ENCODE results near the gene CNTNAP2. TPM values are rescaled to one million over a fixed set of nuclear protein-coding genes. Genes with fewer than 3 reads are reported as not detected.

The CNTNAP2 gene
- total RNA-seq, 4 donors from 2014 or later, result 0.29 to 0.88 (median 0.33) TPM; not detected in 1

DNA sequence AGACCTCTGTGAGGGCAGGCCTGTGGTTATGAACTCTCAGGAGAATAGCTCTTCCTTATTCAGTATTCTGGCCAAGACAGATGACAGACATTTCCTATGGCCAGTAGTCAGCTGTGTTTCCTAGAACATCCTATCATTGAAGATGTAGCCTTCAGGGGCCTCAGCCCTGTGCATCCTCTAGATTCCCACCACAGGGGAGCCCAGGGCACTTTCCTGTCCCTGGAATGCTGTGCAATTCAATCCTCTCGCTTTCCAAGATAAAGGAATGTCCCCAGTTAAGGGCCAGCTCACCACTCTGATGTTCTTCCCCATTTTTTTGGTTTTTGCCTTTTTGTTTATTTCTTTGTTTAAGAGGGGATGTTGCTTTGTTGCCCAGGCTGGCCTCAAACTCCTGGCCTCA, 1895.2 kb downstream of the CNTNAP2 start:
- TF ChIP-seq POLR2A (IDR thresholded peaks at IDR 0.05), result no peak
- TF ChIP-seq, protein P1, sequence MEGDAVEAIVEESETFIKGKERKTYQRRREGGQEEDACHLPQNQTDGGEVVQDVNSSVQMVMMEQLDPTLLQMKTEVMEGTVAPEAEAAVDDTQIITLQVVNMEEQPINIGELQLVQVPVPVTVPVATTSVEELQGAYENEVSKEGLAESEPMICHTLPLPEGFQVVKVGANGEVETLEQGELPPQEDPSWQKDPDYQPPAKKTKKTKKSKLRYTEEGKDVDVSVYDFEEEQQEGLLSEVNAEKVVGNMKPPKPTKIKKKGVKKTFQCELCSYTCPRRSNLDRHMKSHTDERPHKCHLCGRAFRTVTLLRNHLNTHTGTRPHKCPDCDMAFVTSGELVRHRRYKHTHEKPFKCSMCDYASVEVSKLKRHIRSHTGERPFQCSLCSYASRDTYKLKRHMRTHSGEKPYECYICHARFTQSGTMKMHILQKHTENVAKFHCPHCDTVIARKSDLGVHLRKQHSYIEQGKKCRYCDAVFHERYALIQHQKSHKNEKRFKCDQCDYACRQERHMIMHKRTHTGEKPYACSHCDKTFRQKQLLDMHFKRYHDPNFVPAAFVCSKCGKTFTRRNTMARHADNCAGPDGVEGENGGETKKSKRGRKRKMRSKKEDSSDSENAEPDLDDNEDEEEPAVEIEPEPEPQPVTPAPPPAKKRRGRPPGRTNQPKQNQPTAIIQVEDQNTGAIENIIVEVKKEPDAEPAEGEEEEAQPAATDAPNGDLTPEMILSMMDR (IDR thresholded peaks at IDR 0.05), result no peak
- Histone ChIP-seq H3K27ac (no peak overlapping the region), H3K4me3 (replicated peaks in 1 of 3) (no peak overlapping the region), H3K9me3 (no peaks in the 10 kb centered on the region), H3K27me3 (no peaks in the 10 kb centered on the region), H3K4me1 (peaks cover 8 to 13% of the 10 kb centered on the region in 2 donors), H3K36me3 (no peaks in the 10 kb centered on the region)
- intact Hi-C loops (cut with DNase I), result no loop called here
- DNase-seq, result no peak
- 88 to 90% methylated on average over 1 of the region's 1 CpG for WGBS, 2 donors

DNA sequence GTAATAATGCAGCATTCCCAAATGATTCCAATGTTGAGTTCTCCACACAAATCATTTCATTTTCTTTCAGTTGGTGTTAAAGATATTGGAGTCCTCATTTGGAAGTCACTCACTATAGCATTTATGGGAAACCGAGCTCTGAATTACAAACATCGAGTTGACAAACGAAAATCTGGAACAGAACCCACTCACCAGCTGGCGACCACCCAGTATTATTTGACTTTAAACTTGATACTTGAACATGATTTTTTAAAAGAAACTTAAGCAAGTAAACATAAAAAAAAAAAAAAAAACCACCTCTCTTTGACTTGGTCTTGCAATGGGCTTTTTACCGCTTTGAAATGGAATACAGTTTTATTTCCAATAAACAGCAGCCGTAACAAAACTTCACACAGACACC, 1897.4 kb downstream of the CNTNAP2 start:
- WGBS, 2 donors, result 94 to 96% methylated on average over 6 of the region's 6 CpGs
- TF ChIP-seq, protein P1 (IDR thresholded peaks at IDR 0.05), result no peak
- no peak for TF ChIP-seq POLR2A (IDR thresholded peaks at IDR 0.05)
- intact Hi-C loops (cut with DNase I), result no loop called here
- Histone ChIP-seq H3K36me3 (no peaks in the 10 kb centered on the region), H3K4me1 (peaks cover 8 to 13% of the 10 kb centered on the region in 2 donors), H3K27me3 (no peaks in the 10 kb centered on the region), H3K9me3 (no peaks in the 10 kb centered on the region), H3K4me3 (replicated peaks in 1 of 3) (no peak overlapping the region), H3K27ac (no peak overlapping the region)
- no peak for DNase-seq

DNA sequence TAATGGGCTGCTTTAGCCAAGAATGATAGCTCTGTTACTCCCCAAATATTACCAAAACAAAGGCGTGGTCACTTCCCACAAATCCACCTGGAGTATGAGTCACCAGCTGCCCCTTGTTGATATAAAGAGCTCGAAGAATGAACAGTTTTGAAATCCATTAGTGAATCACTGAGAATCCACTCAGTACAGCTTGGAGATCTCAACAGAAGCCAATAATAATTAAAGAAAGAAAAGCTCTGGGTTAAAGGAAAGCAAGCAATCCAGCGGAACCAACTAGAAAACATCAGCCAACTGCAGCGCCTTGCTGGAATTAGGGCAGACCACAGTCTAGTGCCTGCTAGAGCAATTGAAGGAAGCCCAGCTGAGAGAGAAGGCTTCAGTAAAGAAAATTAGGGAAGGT, 1897.9 kb downstream of the CNTNAP2 start:
- no peak overlapping the region for H3K4me3 ChIP-seq (replicated peaks in 1 of 3)
- H3K4me1 ChIP-seq, result peaks cover 8 to 13% of the 10 kb centered on the region in 2 donors
- intact Hi-C loops (cut with DNase I), result no loop called here
- 62 to 68% methylated on average over 4 of the region's 4 CpGs for WGBS, 2 donors
- H3K27ac ChIP-seq, result no peak overlapping the region
- H3K36me3 ChIP-seq, result no peaks in the 10 kb centered on the region
- peak; percentile 35 to 60 for DNase-seq
- H3K27me3 ChIP-seq, result no peaks in the 10 kb centered on the region
- no peak for TF ChIP-seq POLR2A (IDR thresholded peaks at IDR 0.05)
- H3K9me3 ChIP-seq, result no peaks in the 10 kb centered on the region

DNA sequence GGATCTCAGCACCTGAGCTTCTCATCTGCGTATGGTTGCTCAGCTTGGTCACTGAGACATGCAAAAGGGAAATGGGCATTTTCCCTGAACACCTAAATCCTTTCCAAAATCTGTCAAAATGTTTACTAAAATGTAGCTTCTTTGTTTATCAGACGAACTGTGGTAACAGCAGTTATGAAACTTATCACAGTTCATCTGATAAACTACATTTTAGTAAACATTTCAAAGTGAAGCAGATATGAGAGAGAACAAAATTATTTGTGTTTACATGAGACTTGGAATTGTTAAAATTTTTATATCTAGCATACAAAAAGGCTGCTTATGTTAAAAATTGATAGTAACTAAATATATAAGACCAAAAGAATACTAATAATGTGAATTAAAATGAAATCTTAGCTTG, 1900.5 kb downstream of the CNTNAP2 start:
- no peak overlapping the region for H3K4me3 ChIP-seq (replicated peaks in 1 of 3)
- intact Hi-C loops (cut with DNase I), result no loop called here
- no peaks in the 10 kb centered on the region for H3K9me3 ChIP-seq
- no peaks in the 10 kb centered on the region for H3K27me3 ChIP-seq
- peaks cover 8 to 13% of the 10 kb centered on the region in 2 donors for H3K4me1 ChIP-seq
- DNase-seq, result no peak
- H3K36me3 ChIP-seq, result no peaks in the 10 kb centered on the region
- 87 to 88% methylated on average over 2 of the region's 2 CpGs for WGBS, 2 donors
- H3K27ac ChIP-seq, result no peak overlapping the region
- TF ChIP-seq, protein P1 (IDR thresholded peaks at IDR 0.05), result no peak
- no peak for TF ChIP-seq POLR2A (IDR thresholded peaks at IDR 0.05)

DNA sequence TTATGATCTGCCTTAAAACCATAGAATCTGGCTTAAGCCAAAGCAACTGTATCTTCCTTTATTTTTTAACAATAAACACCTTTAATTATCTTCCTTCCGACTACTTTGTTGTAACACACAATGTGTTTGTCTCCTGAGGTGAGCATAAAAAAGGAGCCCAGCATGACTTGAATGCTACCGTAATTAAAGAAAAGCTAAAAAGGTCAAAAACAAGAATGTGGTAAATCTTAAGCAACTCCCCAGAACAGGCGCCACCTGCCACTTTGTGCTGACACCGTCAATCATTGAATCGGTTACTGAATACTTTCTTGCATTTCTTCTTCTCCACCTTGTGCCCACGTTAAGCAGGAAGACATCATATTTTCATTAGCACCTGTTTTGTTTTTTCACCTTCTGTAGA, 1904.1 kb downstream of the CNTNAP2 start:
- Histone ChIP-seq H3K27ac (no peak overlapping the region), H3K36me3 (no peaks in the 10 kb centered on the region), H3K27me3 (no peaks in the 10 kb centered on the region), H3K4me3 (replicated peaks in 1 of 3) (no peak overlapping the region), H3K4me1 (no peaks in the 10 kb centered on the region), H3K9me3 (no peaks in the 10 kb centered on the region)
- no peak for TF ChIP-seq POLR2A (IDR thresholded peaks at IDR 0.05)
- TF ChIP-seq, protein P1 (IDR thresholded peaks at IDR 0.05), result no peak
- DNase-seq, result no peak
- intact Hi-C loops (cut with DNase I), result no loop called here
- 56 to 65% methylated on average over 6 of the region's 6 CpGs for WGBS, 2 donors
